ENCODE data around the gene HAT1. TPM values are rescaled to one million over a fixed set of nuclear protein-coding genes. Genes with fewer than 3 reads are reported as not detected.

The HAT1 gene
- total RNA-seq, 2 experiments from 2014 or later, result 75.5 to 77.3 TPM

GRCh38 chr2:171924170-171924942 is 2.1 kb downstream of the HAT1 start:
- Mint-ChIP-seq H3K4me3 (peak overlapping the region; percentile 91), H3K9me3 (ENCODE audit: insufficient read depth) (no peaks in the 10 kb centered on the region), H3K27ac (no peak overlapping the region), H3K36me3 (ENCODE audit: low read depth) (peaks cover 40% of the 10 kb centered on the region), H3K27me3 (ENCODE audit: low read depth) (no peaks in the 10 kb centered on the region), H3K4me1 (ENCODE audit: low read depth) (peaks cover 52% of the 10 kb centered on the region)
- DNase-seq, result no peak
- CTCF ChIA-PET, result interaction anchor here (0.7 kb wide), 1 partner anchor 30 kb away, joined by 3 read pairs; the partner anchor contains the start of gene SLC25A12
- POLR2A ChIA-PET, result no interaction called here
- no peak for ATAC-seq

- no peaks in the 10 kb centered on the region for H3K27me3 Mint-ChIP-seq (ENCODE audit: low read depth)
- peaks cover 68% of the 10 kb centered on the region for H3K36me3 Mint-ChIP-seq (ENCODE audit: low read depth)
- ChIA-PET CTCF (no interaction called here), POLR2A (no interaction called here)
- no peaks in the 10 kb centered on the region for H3K9me3 Mint-ChIP-seq (ENCODE audit: insufficient read depth)
- DNase-seq, result no peak
- H3K4me3 Mint-ChIP-seq, result no peak overlapping the region
- ATAC-seq, result no peak
- H3K27ac Mint-ChIP-seq, result peak overlapping the region; percentile 19
- peaks cover 34% of the 10 kb centered on the region for H3K4me1 Mint-ChIP-seq (ENCODE audit: low read depth)
Measured at GRCh38 chr2:171930385-171930784, 8.1 kb downstream of the HAT1 start.

GRCh38 chr2:171939058-171939742 is 16.9 kb downstream of the HAT1 start:
- no peaks in the 10 kb centered on the region for H3K27me3 Mint-ChIP-seq (ENCODE audit: low read depth)

GRCh38 chr2:171939743-171940071 is 17.4 kb downstream of the HAT1 start:
- H3K36me3 Mint-ChIP-seq (ENCODE audit: low read depth), result peaks cover 18% of the 10 kb centered on the region
- no peak overlapping the region for H3K4me3 Mint-ChIP-seq
- POLR2A ChIA-PET, result no interaction called here

More at GRCh38 chr2:171939058-171939742, 16.9 kb downstream of the HAT1 start:
- ChIA-PET CTCF (interaction anchor here (1.3 kb wide), 1 partner anchor 12 kb away, joined by 4 read pairs; no protein-coding TSS in a partner anchor), POLR2A (no interaction called here)
- H3K36me3 Mint-ChIP-seq (ENCODE audit: low read depth), result peaks cover 18% of the 10 kb centered on the region
- no peak overlapping the region for H3K4me3 Mint-ChIP-seq
- no peaks in the 10 kb centered on the region for H3K9me3 Mint-ChIP-seq (ENCODE audit: insufficient read depth)
- no peak overlapping the region for H3K27ac Mint-ChIP-seq
- ATAC-seq (no peak), DNase-seq (no peak)
- peaks cover 14% of the 10 kb centered on the region for H3K4me1 Mint-ChIP-seq (ENCODE audit: low read depth)

GRCh38 chr2:171941316-171941699 is 19.0 kb downstream of the HAT1 start:
- Mint-ChIP-seq H3K9me3 (ENCODE audit: insufficient read depth) (no peaks in the 10 kb centered on the region), H3K27me3 (ENCODE audit: low read depth) (no peaks in the 10 kb centered on the region), H3K36me3 (ENCODE audit: low read depth) (peaks cover 16% of the 10 kb centered on the region), H3K4me1 (ENCODE audit: low read depth) (peaks cover 16% of the 10 kb centered on the region), H3K4me3 (no peak overlapping the region), H3K27ac (no peak overlapping the region)
- ChIA-PET POLR2A (no interaction called here), CTCF (interaction anchor here (0.9 to 2.0 kb wide), 14 partner anchors 13 to 185 kb away, joined by 3 to 13 read pairs (median 4); partner anchors contain the start of gene HAT1)
- ATAC-seq (no peak), DNase-seq (no peak)

More at GRCh38 chr2:171939743-171940071, 17.4 kb downstream of the HAT1 start:
- DNase-seq (no peak), ATAC-seq (no peak)
- Mint-ChIP-seq H3K4me1 (ENCODE audit: low read depth) (peaks cover 16% of the 10 kb centered on the region), H3K9me3 (ENCODE audit: insufficient read depth) (no peaks in the 10 kb centered on the region), H3K27ac (no peak overlapping the region), H3K27me3 (ENCODE audit: low read depth) (no peaks in the 10 kb centered on the region)
- CTCF ChIA-PET, result interaction anchor here (1.3 kb wide), 1 partner anchor 13 kb away, joined by 4 read pairs; no protein-coding TSS in a partner anchor

- Mint-ChIP-seq H3K36me3 (ENCODE audit: low read depth) (peaks cover 25% of the 10 kb centered on the region), H3K4me3 (no peak overlapping the region), H3K9me3 (ENCODE audit: insufficient read depth) (no peaks in the 10 kb centered on the region), H3K27me3 (ENCODE audit: low read depth) (no peaks in the 10 kb centered on the region), H3K27ac (no peak overlapping the region), H3K4me1 (ENCODE audit: low read depth) (peaks cover 16% of the 10 kb centered on the region)
- no peak for DNase-seq
- ChIA-PET CTCF (interaction anchor here (0.9 kb wide), 1 partner anchor 238 kb away, joined by 3 read pairs; no protein-coding TSS in a partner anchor), POLR2A (no interaction called here)
- ATAC-seq, result no peak
Measured at GRCh38 chr2:171943869-171944268, 21.6 kb downstream of the HAT1 start.

GRCh38 chr2:171952276-171952675 is 30.0 kb downstream of the HAT1 start:
- POLR2A ChIA-PET, result no interaction called here
- Mint-ChIP-seq H3K27me3 (ENCODE audit: low read depth) (no peaks in the 10 kb centered on the region), H3K4me3 (no peak overlapping the region), H3K27ac (no peak overlapping the region), H3K4me1 (ENCODE audit: low read depth) (peaks cover 34% of the 10 kb centered on the region), H3K36me3 (ENCODE audit: low read depth) (peaks cover 40% of the 10 kb centered on the region), H3K9me3 (ENCODE audit: insufficient read depth) (no peaks in the 10 kb centered on the region)
- CTCF ChIA-PET, result no interaction called here
- no peak for ATAC-seq
- DNase-seq, result no peak

- H3K9me3 Mint-ChIP-seq (ENCODE audit: insufficient read depth), result no peaks in the 10 kb centered on the region
- no peak overlapping the region for H3K27ac Mint-ChIP-seq
- ChIA-PET CTCF (no interaction called here), POLR2A (no interaction called here)
- DNase-seq (no peak), ATAC-seq (no peak)
- no peaks in the 10 kb centered on the region for H3K27me3 Mint-ChIP-seq (ENCODE audit: low read depth)
- H3K36me3 Mint-ChIP-seq (ENCODE audit: low read depth), result peaks cover 42% of the 10 kb centered on the region
- H3K4me1 Mint-ChIP-seq (ENCODE audit: low read depth), result peaks cover 36% of the 10 kb centered on the region
- no peak overlapping the region for H3K4me3 Mint-ChIP-seq
Measured at GRCh38 chr2:171952748-171953147, 30.5 kb downstream of the HAT1 start.

GRCh38 chr2:171956135-171956825 is 34.0 kb downstream of the HAT1 start:
- no peak for ATAC-seq
- ChIA-PET CTCF (interaction anchor here (1.1 to 1.6 kb wide), 2 partner anchors 147 to 150 kb away, joined by 3 to 4 read pairs; partner anchors contain the start of gene DLX2), POLR2A (no interaction called here)
- H3K27me3 Mint-ChIP-seq (ENCODE audit: low read depth), result no peaks in the 10 kb centered on the region
- H3K36me3 Mint-ChIP-seq (ENCODE audit: low read depth), result peaks cover 45% of the 10 kb centered on the region
- no peaks in the 10 kb centered on the region for H3K9me3 Mint-ChIP-seq (ENCODE audit: insufficient read depth)
- DNase-seq, result no peak
- H3K4me3 Mint-ChIP-seq, result no peak overlapping the region
- no peak overlapping the region for H3K27ac Mint-ChIP-seq
- peaks cover 50% of the 10 kb centered on the region for H3K4me1 Mint-ChIP-seq (ENCODE audit: low read depth)

GRCh38 chr2:171957061-171957460 is 34.8 kb downstream of the HAT1 start:
- POLR2A ChIA-PET, result no interaction called here
- Mint-ChIP-seq H3K9me3 (ENCODE audit: insufficient read depth) (no peaks in the 10 kb centered on the region), H3K27ac (no peak overlapping the region), H3K36me3 (ENCODE audit: low read depth) (peaks cover 46% of the 10 kb centered on the region), H3K4me3 (no peak overlapping the region), H3K4me1 (ENCODE audit: low read depth) (peaks cover 51% of the 10 kb centered on the region), H3K27me3 (ENCODE audit: low read depth) (no peaks in the 10 kb centered on the region)
- DNase-seq (peak; percentile 42), ATAC-seq (no peak)
- CTCF ChIA-PET, result interaction anchor here (0.8 to 1.6 kb wide), 3 partner anchors 146 to 253 kb away, joined by 3 to 4 read pairs (median 3); partner anchors contain the start of gene DLX2

- DNase-seq (no peak), ATAC-seq (no peak)
- no peaks in the 10 kb centered on the region for H3K9me3 Mint-ChIP-seq (ENCODE audit: insufficient read depth)
- ChIA-PET CTCF (interaction anchor here (1.2 to 1.5 kb wide), 2 partner anchors 9 to 17 kb away, joined by 3 to 4 read pairs; no protein-coding TSS in a partner anchor), POLR2A (no interaction called here)
- H3K36me3 Mint-ChIP-seq (ENCODE audit: low read depth), result peaks cover 41% of the 10 kb centered on the region
- peaks cover 48% of the 10 kb centered on the region for H3K4me1 Mint-ChIP-seq (ENCODE audit: low read depth)
- H3K4me3 Mint-ChIP-seq, result no peak overlapping the region
- no peaks in the 10 kb centered on the region for H3K27me3 Mint-ChIP-seq (ENCODE audit: low read depth)
- no peak overlapping the region for H3K27ac Mint-ChIP-seq
Measured at GRCh38 chr2:171958475-171958874, 36.2 kb downstream of the HAT1 start.

Data from activated CD8-positive, alpha-beta T cell treated with anti-CD3 and anti-CD28 coated beads, Interleukin-2, amount 10 ng/mL, durations not matched to agents 7 days and 5 days (primary cell).